Activated naive CD8-positive, alpha-beta T cell treated with anti-CD3 and anti-CD28 coated beads, Interleukin-2, amount 50 U/mL, for 24 hours (primary cell): ENCODE data around the gene MGAT5B.
"Not testable (repeated sequence)": the region's sequence is repeated elsewhere in the genome, so short reads cannot be mapped to it uniquely, and the experiment has no call there.

Source experiments
- ATAC-seq: fragments of 150-1000 bp; cut with Tn5 transposase; one replicate; pipeline ENCODE4 v1.10.0; 2021
- DNase-seq: peaks from one replicate; pipeline ENCODE4 v3.0.0; 2021
- H3K27ac Mint-ChIP-seq: one replicate; pipeline ENCODE4 v1.8.0; 2021; ENCODE audit warnings: mild to moderate bottlenecking, mixed read lengths
- H3K27me3 Mint-ChIP-seq: one replicate; pipeline ENCODE4 v1.8.0; 2021; ENCODE audit warnings: mixed read lengths
- H3K36me3 Mint-ChIP-seq: one replicate; pipeline ENCODE4 v1.8.0; 2021; ENCODE audit warnings: low read depth, mixed read lengths
- H3K4me1 Mint-ChIP-seq: one replicate; pipeline ENCODE4 v1.8.0; 2021; ENCODE audit warnings: mixed read lengths
- H3K4me3 Mint-ChIP-seq: one replicate; pipeline ENCODE4 v1.8.0; 2021; ENCODE audit warnings: mild to moderate bottlenecking, moderate library complexity, mixed read lengths
- H3K9me3 Mint-ChIP-seq: one replicate; pipeline ENCODE4 v1.8.0; 2021; ENCODE audit warnings: mixed read lengths

The MGAT5B gene

DNA sequence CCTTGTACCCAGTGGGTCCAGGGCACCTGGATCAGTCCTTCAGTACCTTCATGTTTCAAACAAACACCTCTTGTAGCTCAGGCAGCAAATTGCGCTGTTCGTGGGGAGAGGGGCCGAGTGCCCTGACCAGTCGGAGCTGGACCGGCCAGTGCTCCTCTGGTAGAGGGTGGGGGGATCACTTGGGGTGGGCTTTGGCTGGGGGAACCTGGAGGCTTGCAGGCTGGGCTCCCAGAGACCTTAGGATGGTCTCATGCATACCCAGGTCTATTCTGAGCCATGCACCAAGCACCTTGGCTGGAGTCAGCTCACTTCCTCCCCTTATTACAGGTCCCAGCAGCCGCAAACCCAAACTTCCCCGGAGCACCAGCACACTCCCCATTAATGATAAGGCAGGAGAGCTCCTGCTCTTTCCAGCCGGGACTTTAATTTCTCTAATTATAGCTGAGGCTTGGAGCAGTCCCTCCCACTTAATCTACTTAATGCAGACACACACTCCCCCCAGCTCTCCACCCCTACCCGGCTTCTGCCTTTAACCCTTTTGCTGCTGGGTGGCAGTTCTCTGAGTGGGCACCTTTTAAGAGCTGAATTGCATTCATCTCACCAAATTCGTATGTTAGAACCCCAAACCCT, 26.3 kb upstream of the MGAT5B start:
- Mint-ChIP-seq H3K9me3 (no peaks in the 10 kb centered on the region), H3K4me3 (no peak overlapping the region), H3K27me3 (peaks cover 53% of the 10 kb centered on the region), H3K27ac (no peak overlapping the region), H3K36me3 (no peaks in the 10 kb centered on the region), H3K4me1 (peaks cover 10% of the 10 kb centered on the region)
- DNase-seq (no peak), ATAC-seq (no peak)

DNA sequence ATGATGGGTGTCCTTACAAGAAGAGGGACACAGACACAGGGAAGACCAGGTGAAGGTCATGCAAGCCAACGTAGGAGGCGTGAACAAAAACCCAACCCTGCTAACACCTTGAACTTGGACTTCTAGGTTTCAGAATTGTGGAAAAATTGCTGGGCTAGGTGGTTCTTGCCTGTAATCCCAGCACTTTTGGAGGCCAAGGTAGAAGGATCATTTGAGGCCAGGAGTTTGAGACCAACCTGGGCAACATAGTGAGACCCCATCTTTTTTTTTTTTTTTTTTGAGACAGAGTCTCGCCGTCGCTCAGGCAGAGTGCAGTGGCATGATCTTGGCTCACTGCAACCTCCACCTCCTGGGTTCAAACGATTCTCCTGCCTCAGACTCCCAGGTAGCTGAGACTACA, 25.1 kb upstream of the MGAT5B start:
- peaks cover 60% of the 10 kb centered on the region for H3K27me3 Mint-ChIP-seq
- not testable (repeated sequence) for H3K9me3 Mint-ChIP-seq, ATAC-seq, H3K4me1 Mint-ChIP-seq, DNase-seq, H3K27ac Mint-ChIP-seq, H3K4me3 Mint-ChIP-seq, H3K36me3 Mint-ChIP-seq

DNA sequence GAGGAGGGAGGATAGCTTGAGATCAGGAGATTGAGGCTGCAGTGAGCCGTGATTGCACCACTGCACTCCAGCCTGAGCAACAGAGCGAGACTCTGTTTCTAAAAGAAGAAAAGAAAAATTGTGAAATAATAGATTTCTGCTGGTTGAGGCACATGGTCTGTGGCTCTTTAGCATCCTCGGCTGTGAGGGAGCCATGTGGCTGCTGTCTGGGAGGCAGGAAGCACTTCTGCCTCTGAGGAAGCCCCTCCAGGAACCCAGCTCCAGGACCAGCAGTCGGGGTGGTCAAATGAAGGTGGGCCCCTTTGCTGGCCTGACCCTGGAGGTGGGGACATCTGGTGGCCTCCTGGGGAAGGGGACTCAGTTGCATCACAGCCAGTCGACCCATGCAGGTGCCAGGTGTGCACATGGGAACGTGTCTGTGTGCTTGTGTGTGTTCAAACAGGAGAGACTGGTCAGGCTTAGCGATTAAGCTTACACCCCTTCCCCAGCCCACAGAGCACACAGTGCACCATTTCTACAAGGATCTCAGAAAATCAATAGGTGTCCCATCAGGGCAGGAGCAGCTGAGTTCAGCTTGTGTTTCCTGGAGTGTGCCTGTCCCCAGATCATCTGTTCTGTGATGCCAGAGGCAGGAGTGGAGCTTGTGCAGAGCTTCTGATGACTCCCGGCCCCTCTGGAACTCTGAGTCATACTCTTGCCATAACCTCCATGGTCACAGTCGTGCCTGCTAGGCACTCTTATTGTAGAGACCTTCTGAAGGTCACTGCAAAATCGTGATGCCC, 24.3 kb upstream of the MGAT5B start:
- peaks cover 60% of the 10 kb centered on the region for H3K27me3 Mint-ChIP-seq
- peaks cover 10% of the 10 kb centered on the region for H3K4me1 Mint-ChIP-seq
- ATAC-seq, result no peak
- no peaks in the 10 kb centered on the region for H3K9me3 Mint-ChIP-seq
- H3K27ac Mint-ChIP-seq, result no peak overlapping the region
- no peak overlapping the region for H3K4me3 Mint-ChIP-seq
- DNase-seq, result no peak
- no peaks in the 10 kb centered on the region for H3K36me3 Mint-ChIP-seq

DNA sequence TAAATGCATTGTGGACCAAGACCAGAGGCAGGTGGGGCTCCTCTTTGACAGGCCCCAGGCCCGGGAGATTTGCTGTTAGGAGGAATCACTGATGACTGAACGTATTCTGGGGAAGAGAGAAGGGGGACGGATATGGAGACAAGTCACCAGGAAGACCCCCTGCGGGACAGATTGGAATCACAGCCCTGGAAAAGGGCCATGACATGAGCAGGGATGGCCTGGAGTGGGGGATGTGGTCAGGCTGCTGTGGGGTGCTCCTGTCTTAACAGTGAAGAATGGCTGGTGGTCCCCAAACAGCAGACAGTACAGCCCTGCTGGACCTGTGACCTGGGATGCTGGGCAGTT, 23.7 kb upstream of the MGAT5B start:
- DNase-seq (no peak), ATAC-seq (no peak)
- Mint-ChIP-seq H3K27me3 (peaks cover 60% of the 10 kb centered on the region), H3K9me3 (no peaks in the 10 kb centered on the region), H3K36me3 (no peaks in the 10 kb centered on the region), H3K4me1 (peaks cover 9% of the 10 kb centered on the region), H3K4me3 (no peak overlapping the region), H3K27ac (no peak overlapping the region)

DNA sequence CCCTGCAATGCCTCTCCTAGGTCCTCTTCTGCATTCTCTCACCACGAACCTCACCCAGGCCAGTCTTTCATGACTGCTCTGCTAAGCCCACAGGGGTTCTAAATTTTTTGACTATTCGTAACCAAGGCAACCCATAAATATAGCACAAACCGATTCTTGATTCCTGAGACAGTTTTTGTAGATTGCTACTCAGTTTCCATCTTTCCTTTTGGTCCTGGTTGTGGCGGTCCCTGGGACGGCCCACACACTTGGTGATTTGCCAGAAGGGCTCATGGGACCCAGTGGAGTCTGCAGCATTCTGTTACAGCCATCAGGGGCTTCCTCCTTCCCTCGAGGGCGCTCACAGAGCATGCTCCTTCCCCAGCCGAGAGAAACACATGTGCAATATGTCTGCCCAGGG, 23.4 kb upstream of the MGAT5B start:
- H3K27me3 Mint-ChIP-seq, result peaks cover 59% of the 10 kb centered on the region
- no peak overlapping the region for H3K4me3 Mint-ChIP-seq
- no peak overlapping the region for H3K27ac Mint-ChIP-seq
- ATAC-seq, result no peak
- peaks cover 5% of the 10 kb centered on the region for H3K4me1 Mint-ChIP-seq
- DNase-seq, result no peak
- H3K36me3 Mint-ChIP-seq, result no peaks in the 10 kb centered on the region
- H3K9me3 Mint-ChIP-seq, result no peaks in the 10 kb centered on the region

DNA sequence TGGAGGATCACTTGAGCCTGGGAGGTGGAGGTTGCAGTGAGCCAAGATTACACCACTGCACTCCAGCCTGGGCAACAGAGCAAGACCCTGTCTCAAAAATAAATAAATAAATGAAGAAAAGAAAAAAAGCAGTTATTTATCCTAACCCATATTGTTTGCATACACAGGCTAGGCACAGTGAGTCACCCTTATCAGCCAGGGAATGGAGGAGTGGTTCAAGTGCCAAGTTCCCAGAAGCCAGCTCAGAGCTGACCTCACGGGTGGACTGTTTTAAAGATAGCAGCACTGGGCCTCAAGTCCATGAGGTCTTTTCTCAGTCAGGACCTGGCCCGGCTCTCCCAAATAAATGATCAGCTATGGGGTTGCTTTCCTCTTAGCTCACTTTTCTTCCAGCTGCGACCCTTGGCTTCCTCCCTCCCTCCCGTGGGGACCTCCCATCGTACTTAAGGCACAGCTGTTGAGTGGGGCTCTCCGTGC, 22.6 kb upstream of the MGAT5B start:
- H3K9me3 Mint-ChIP-seq, result no peaks in the 10 kb centered on the region
- H3K36me3 Mint-ChIP-seq, result no peaks in the 10 kb centered on the region
- H3K4me3 Mint-ChIP-seq, result no peak overlapping the region
- DNase-seq (no peak), ATAC-seq (no peak)
- H3K4me1 Mint-ChIP-seq, result no peaks in the 10 kb centered on the region
- H3K27ac Mint-ChIP-seq, result no peak overlapping the region
- H3K27me3 Mint-ChIP-seq, result peaks cover 51% of the 10 kb centered on the region

DNA sequence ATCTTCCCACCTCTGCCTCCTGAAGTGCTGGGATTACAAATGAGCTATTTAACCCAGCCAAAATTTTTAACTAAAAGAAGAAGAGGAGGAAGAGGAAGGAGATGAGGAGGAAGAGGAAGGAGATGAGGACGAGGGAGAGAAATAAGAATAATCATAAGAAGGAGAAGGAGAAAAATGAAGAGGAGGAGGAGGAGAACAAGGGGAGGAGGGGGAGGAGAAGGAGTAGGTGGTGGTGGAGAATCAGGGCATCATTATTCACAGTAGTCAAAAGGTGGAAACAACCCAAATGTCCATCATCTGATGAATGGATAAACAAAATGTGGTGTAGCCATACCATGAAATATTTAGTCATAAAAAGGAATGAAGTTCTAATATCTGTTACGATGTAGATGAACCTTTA, 21.2 kb upstream of the MGAT5B start:
- ATAC-seq (no peak), DNase-seq (no peak)
- H3K9me3 Mint-ChIP-seq, result no peaks in the 10 kb centered on the region
- no peak overlapping the region for H3K4me3 Mint-ChIP-seq
- peaks cover 37% of the 10 kb centered on the region for H3K27me3 Mint-ChIP-seq
- no peaks in the 10 kb centered on the region for H3K36me3 Mint-ChIP-seq
- H3K27ac Mint-ChIP-seq, result no peak overlapping the region
- H3K4me1 Mint-ChIP-seq, result no peaks in the 10 kb centered on the region

DNA sequence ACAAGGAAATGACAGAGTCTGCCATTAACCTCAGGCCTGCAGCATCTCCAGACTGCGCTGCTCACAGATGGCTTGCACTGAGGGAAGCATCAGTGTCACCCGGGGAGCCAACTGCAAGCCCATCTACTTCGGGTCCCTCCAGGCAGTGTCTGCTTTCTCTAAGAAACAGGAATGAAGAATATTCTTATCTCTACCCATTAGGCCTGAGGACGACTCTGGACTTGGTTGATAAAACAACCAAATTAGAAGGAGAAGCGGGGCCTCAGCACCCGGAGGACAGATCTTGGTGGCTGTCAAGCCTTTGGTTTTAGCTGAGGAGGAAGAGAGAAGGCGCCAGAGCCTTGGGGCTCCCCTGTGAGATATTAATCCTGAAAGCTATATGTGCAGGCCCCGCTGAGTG, 19.5 kb upstream of the MGAT5B start:
- H3K27me3 Mint-ChIP-seq, result peaks cover 31% of the 10 kb centered on the region
- H3K27ac Mint-ChIP-seq, result no peak overlapping the region
- no peaks in the 10 kb centered on the region for H3K9me3 Mint-ChIP-seq
- ATAC-seq, result no peak
- no peak for DNase-seq
- no peak overlapping the region for H3K4me3 Mint-ChIP-seq
- no peaks in the 10 kb centered on the region for H3K4me1 Mint-ChIP-seq
- H3K36me3 Mint-ChIP-seq, result no peaks in the 10 kb centered on the region

DNA sequence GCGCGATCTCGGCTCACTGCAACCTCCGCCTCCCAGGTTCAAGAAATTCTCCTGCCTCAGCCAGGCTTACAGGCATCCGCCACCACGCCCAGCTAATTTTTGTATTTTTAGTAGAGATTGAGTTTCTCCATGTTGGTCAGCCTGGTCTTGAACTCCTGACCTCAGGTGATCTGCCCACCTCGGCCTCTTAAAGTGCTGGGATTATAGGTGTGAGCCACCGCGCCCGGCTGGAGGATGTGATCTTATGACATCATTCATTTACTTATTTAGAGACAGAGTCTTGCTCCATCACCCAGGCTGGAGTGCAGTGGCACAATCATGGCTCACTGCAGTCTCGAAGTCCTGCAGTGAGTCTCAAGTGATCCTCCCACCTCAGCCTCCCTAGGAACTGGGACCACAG, 19.0 kb upstream of the MGAT5B start:
- H3K27me3 Mint-ChIP-seq, result peaks cover 26% of the 10 kb centered on the region
- ATAC-seq, H3K4me3 Mint-ChIP-seq: not testable (repeated sequence)

DNA sequence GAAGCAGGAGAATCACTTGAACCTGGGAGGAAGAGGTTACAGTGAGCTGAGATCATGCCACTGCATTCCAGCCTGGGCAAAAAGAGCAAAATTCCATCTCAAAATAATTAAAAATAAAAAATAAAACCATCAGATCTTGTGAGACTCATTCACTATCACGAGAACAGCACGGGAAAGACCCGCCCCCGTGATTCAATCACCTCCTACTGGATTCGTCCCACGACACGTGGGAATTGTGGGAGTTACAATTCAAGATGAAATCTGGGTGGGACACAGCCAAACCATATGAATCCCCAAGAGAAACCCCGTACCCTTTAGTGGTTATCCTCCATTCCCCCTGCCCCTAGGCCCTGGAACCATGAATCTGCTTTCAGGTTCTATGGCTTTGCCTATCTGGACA, 15.4 kb upstream of the MGAT5B start:
- Mint-ChIP-seq H3K27ac (no peak overlapping the region), H3K4me1 (no peaks in the 10 kb centered on the region), H3K4me3 (no peak overlapping the region), H3K27me3 (peaks cover 9% of the 10 kb centered on the region), H3K9me3 (no peaks in the 10 kb centered on the region), H3K36me3 (no peaks in the 10 kb centered on the region)
- ATAC-seq (no peak), DNase-seq (no peak)

More for the DNA sequence above, 19.0 kb upstream of the MGAT5B start:
- not testable (repeated sequence) for DNase-seq, H3K36me3 Mint-ChIP-seq, H3K9me3 Mint-ChIP-seq, H3K27ac Mint-ChIP-seq, H3K4me1 Mint-ChIP-seq

DNA sequence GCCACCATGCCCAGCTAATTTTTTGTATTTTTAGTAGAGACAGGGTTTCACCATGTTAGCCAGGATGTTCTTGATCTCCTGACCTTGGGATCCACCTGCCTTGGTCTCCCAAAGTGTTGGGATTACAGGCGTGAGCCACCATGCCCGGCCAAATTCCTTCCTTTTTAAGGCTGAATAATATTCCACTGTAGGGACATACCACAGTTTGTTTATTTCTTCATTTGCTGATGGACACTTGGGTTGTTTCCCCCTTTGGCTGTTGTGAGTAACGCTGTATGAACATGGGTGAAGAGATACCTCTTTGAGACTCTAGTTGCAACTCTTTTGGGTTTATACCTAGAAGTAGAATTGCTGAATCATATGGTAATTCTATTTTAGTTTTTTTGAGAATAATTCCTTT, 13.1 kb upstream of the MGAT5B start:
- ATAC-seq (no peak), DNase-seq (no peak)
- Mint-ChIP-seq H3K4me3 (no peak overlapping the region), H3K27ac (no peak overlapping the region), H3K4me1 (no peaks in the 10 kb centered on the region), H3K36me3 (no peaks in the 10 kb centered on the region), H3K9me3 (no peaks in the 10 kb centered on the region), H3K27me3 (peaks cover 9% of the 10 kb centered on the region)

DNA sequence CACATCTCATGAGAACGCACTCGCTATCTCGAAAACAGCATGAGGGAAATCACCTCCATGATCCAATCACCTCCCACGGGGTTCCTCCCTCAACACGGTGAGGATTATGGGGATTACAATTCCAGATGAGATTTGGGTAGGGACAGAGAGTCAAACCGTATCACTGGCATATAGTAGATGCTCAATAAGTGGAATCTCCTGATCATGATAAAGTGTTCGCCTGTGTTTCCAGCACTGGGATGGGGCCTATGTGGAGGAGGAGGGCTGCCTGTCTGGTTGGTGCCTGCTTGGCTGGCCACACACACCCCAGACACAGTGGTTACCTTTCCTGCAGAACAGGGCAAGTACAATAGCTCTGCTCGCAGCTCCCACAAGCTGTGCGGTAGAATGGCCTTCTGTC, 6.1 kb upstream of the MGAT5B start:
- peaks cover 5% of the 10 kb centered on the region for H3K27me3 Mint-ChIP-seq
- no peak overlapping the region for H3K27ac Mint-ChIP-seq

DNA sequence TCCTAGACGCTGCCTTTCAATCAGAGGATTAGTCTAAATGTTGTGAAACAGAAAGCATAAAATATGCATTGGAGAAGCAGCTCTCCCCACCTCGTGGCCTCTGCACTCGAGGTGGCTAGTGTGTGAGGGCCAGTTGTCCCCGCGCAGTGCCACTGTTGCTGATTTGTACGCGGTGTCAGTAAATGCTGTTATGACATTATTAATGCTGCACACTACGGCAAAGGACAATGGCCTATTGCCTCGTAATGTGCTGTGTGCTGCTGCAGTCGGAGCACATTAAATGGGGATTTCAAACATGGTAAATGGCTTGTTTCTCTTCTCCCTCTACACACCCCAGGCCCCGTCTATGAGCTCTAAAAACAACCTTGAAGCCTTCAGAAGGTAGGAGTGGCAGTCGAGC, 5.7 kb upstream of the MGAT5B start:
- DNase-seq (no peak), ATAC-seq (no peak)
- no peaks in the 10 kb centered on the region for H3K36me3 Mint-ChIP-seq
- peaks cover 2% of the 10 kb centered on the region for H3K4me1 Mint-ChIP-seq
- peaks cover 9% of the 10 kb centered on the region for H3K27me3 Mint-ChIP-seq
- H3K9me3 Mint-ChIP-seq, result no peaks in the 10 kb centered on the region
- no peak overlapping the region for H3K27ac Mint-ChIP-seq
- no peak overlapping the region for H3K4me3 Mint-ChIP-seq

More for the DNA sequence above, 6.1 kb upstream of the MGAT5B start:
- Mint-ChIP-seq H3K9me3 (no peaks in the 10 kb centered on the region), H3K36me3 (no peaks in the 10 kb centered on the region), H3K4me3 (no peak overlapping the region), H3K4me1 (peaks cover 2% of the 10 kb centered on the region)
- ATAC-seq, result no peak
- DNase-seq, result no peak

DNA sequence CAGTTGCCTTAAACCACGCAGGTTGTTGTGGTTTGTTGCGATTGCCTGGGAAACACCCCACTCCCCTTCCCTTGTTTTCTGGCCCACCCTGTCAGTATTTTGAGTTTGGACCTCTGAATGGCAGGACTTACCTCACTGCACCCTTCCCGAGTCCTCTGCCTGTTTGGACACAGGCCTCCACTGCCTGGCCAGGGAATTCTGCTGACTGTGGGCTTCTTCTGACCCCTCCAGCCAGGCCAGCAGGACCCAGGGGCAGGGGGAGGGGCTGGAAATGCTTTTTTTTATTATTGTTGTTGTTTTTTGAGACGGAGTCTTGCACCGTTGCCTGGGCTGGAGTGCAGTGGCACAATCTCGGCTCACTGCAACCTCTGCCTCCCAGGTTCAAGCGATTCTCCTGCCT, 4.2 kb upstream of the MGAT5B start:
- Mint-ChIP-seq H3K27ac (no peak overlapping the region), H3K4me1 (peaks cover 5% of the 10 kb centered on the region), H3K4me3 (no peak overlapping the region), H3K27me3 (peaks cover 16% of the 10 kb centered on the region), H3K36me3 (no peaks in the 10 kb centered on the region), H3K9me3 (no peaks in the 10 kb centered on the region)
- DNase-seq (no peak), ATAC-seq (no peak)

DNA sequence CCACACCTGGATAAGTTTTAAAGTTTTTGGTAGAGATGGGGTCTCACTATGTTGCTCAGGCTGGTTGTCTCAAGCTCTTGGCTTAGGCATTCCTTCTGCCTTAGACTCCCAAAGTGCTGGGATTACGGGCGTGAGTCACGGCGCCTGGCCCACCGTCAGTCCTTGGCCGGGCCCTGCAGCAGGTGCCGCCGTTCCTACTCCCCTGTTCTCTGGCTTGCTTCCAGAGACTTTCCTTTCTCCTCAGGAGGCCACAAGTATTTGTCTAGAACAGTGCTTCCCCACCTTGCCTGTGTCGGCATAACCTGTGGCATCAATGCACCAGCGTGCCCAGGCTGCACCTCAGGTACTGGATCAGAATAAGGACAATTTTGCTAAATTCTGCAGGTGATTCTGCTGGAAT, 3.0 kb upstream of the MGAT5B start:
- no peak for DNase-seq
- Mint-ChIP-seq H3K27ac (no peak overlapping the region), H3K36me3 (no peaks in the 10 kb centered on the region), H3K4me3 (no peak overlapping the region), H3K9me3 (no peaks in the 10 kb centered on the region), H3K27me3 (peaks cover 17% of the 10 kb centered on the region), H3K4me1 (peaks cover 5% of the 10 kb centered on the region)
- ATAC-seq, result no peak
